ENCODE measurements around the gene SSC4D. TPM values are rescaled to one million over a fixed set of nuclear protein-coding genes. Genes with fewer than 3 reads are reported as not detected.
A peak's percentile ranks its signal among the peaks of the same experiment; 100 is the strongest.

Gene SSC4D
- total RNA-seq, 1 experiment from 2014 or later: 14.8 TPM

DNA sequence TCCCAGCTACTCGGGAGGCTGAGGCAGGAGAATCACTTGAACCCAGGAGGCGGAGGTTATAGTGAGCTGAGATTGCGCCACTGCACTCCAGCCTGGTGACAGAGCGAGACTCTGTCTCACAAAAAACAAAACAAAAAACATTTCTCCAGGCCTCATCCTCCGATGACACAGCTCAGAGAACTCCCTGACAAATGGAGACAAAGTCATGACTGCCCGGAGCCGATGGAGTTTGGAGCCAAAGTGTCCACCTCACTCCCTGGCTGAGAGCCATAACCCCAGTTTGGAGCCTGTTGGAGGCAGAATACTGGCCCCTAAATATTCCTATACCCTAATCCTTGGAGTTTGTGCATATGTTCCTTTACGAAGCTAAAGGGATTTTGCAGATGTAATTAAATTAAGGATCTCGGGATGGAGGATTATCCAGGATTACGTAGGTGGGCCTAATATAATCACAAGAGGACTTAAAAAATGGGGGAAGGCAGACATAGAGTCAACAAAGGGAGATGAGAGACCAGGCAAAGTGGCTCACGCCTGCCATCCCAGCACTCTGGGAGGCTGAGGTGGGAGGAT lies 22.7 kb downstream of the SSC4D start:
- no peak overlapping the region for H2BK120ac ChIP-seq (ENCODE audit: low read depth, low read length, poor library complexity, severe bottlenecking)
- Mint-ChIP-seq H3K9me3 (no peaks in the 10 kb centered on the region), H3K4me3 (no peak overlapping the region), H3K27me3 (ENCODE audit: low read depth) (no peaks in the 10 kb centered on the region), H3K4me1 (peaks cover 3 to 12% of the 10 kb centered on the region in 2 experiments), H3K36me3 (ENCODE audit: insufficient read depth in 1 of 3, low read depth in 3 of 3) (peaks cover 2 to 4% (median 4%) of the 10 kb centered on the region in 3 experiments; a peak in 4 of 7 replicates), H3K27ac (peak overlapping the region in 1 of 3 experiments; percentile 13; a peak in 1 of 7 replicates)
- no peaks in the 10 kb centered on the region for H3K9me3 ChIP-seq (ENCODE audit: control insufficient read depth, low read depth, low read length)
- H2BK5ac ChIP-seq (ENCODE audit: insufficient read length, low read length): no peak overlapping the region
- WGBS (ENCODE audit: extremely low coverage, insufficient read length, low lambda C conversion rate): no CpG with 5 or more reads among the region's 11 CpGs
- H3K4me2 ChIP-seq (ENCODE audit: insufficient read depth, insufficient read length, low read length): no peak overlapping the region
- no peaks in the 10 kb centered on the region for H3K4me1 ChIP-seq (ENCODE audit: insufficient read depth, low read length)
- H3K14ac ChIP-seq (ENCODE audit: insufficient read depth, low read length): no peak overlapping the region
- H3K23ac ChIP-seq (ENCODE audit: insufficient read length, low read depth, low read length): no peak overlapping the region
- H4K5ac ChIP-seq (ENCODE audit: insufficient read length, low read depth, low read length): no peak overlapping the region
- H2BK15ac ChIP-seq (ENCODE audit: low read depth, low read length): no peak overlapping the region
- H3K23me2 ChIP-seq (ENCODE audit: insufficient read length, low read depth, low read length, poor library complexity, severe bottlenecking): no peaks in the 10 kb centered on the region
- H3K56ac ChIP-seq (ENCODE audit: insufficient read length, low read depth, low read length): no peak overlapping the region
- no peak overlapping the region for H2AK5ac ChIP-seq (ENCODE audit: insufficient read length, low read length)
- H2BK12ac ChIP-seq (ENCODE audit: insufficient read length, low read depth, low read length): no peak overlapping the region
- H3K79me1 ChIP-seq (ENCODE audit: insufficient read depth, low read depth, low read length, poor library complexity, severe bottlenecking): no peaks in the 10 kb centered on the region
- H3K9ac ChIP-seq (ENCODE audit: extremely low read depth, insufficient read length, low read length): no peak overlapping the region
- H3K4ac ChIP-seq (ENCODE audit: low read depth, low read length): no peak overlapping the region
- no peak overlapping the region for H2AFZ ChIP-seq (ENCODE audit: low read length)
- no peak for TF ChIP-seq CTCF (conservative IDR thresholded peaks at IDR 0.05)
- no peak overlapping the region for H2BK20ac ChIP-seq (ENCODE audit: low read depth, low read length, poor library complexity, severe bottlenecking)
- no peak overlapping the region for H3K18ac ChIP-seq (ENCODE audit: insufficient read length, low read depth, low read length)
- H3K79me2 ChIP-seq (ENCODE audit: insufficient read depth, low read length): no peaks in the 10 kb centered on the region
- H3K27me3 ChIP-seq (ENCODE audit: insufficient read depth, low read length): no peaks in the 10 kb centered on the region
- no peak overlapping the region for H3K27ac ChIP-seq (ENCODE audit: insufficient read length, low read depth, low read length)
- H4K91ac ChIP-seq (ENCODE audit: insufficient read length, low read depth, low read length): no peak overlapping the region
- H3T11ph ChIP-seq (ENCODE audit: low read length): no peak overlapping the region
- H4K8ac ChIP-seq (replicated peaks; ENCODE audit: insufficient read length, low read depth, low read length): no peak overlapping the region
- no peak for DNase-seq
- no peaks in the 10 kb centered on the region for H4K20me1 ChIP-seq (ENCODE audit: control insufficient read depth, insufficient read depth, insufficient read length)

All from H9 (cell line).